ENCODE results near the gene CEP112. TPM values are rescaled to one million over a fixed set of nuclear protein-coding genes. Genes with fewer than 3 reads are reported as not detected.
"Not testable (repeated sequence)": the region's sequence is repeated elsewhere in the genome, so short reads cannot be mapped to it uniquely, and the experiment has no call there.

Gene CEP112
- polyA plus RNA-seq, 3 donors = 7.6 to 20.1 (median 12.7) TPM

- 78 to 85% (median 84%) methylated on average over 3 of the region's 3 CpGs for WGBS, 3 donors
- no peak overlapping the region for H3K27ac ChIP-seq (ENCODE audit: low read depth, low read length)
Observed at GRCh38 chr17:66098040-66098439, 93.9 kb downstream of the CEP112 start.

GRCh38 chr17:66094727-66095126, 97.2 kb downstream of the CEP112 start:
- no peak overlapping the region for H3K27ac ChIP-seq (ENCODE audit: low read depth, low read length)
- WGBS, 3 donors = 95 to 97% (median 96%) methylated on average over 4 of the region's 4 CpGs

GRCh38 chr17:66091445-66092080, 100.4 kb downstream of the CEP112 start:
- H3K27ac ChIP-seq (ENCODE audit: low read depth, low read length) = no peak overlapping the region
- 88 to 91% (median 89%) methylated on average over 3 of the region's 3 CpGs for WGBS, 3 donors

- H3K27ac ChIP-seq (ENCODE audit: low read depth, low read length) = no peak overlapping the region
- 91 to 100% (median 98%) methylated on average over 1 of the region's 1 CpG for WGBS, 3 donors
Observed at GRCh38 chr17:66089764-66090163, 102.2 kb downstream of the CEP112 start.

GRCh38 chr17:66088173-66088572, 103.8 kb downstream of the CEP112 start:
- H3K27ac ChIP-seq (ENCODE audit: low read depth, low read length) = no peak overlapping the region
- 88 to 100% (median 95%) methylated on average over 4 of the region's 4 CpGs for WGBS, 3 donors

GRCh38 chr17:66087073-66087472, 104.9 kb downstream of the CEP112 start:
- H3K27ac ChIP-seq (ENCODE audit: low read depth, low read length) = no peak overlapping the region

GRCh38 chr17:66085221-66085620, 106.7 kb downstream of the CEP112 start:
- H3K27ac ChIP-seq (ENCODE audit: low read depth, low read length) = no peak overlapping the region
- WGBS, 3 donors = 84 to 89% (median 86%) methylated on average over 2 of the region's 2 CpGs

- not testable (repeated sequence) for H3K27ac ChIP-seq (ENCODE audit: low read depth, low read length)
- WGBS, 3 donors = 90 to 94% (median 92%) methylated on average over 3 of the region's 3 CpGs
Observed at GRCh38 chr17:66080670-66081069, 111.3 kb downstream of the CEP112 start.

- no peak overlapping the region for H3K27ac ChIP-seq (ENCODE audit: low read depth, low read length)
- WGBS, 3 donors = 69 to 74% (median 72%) methylated on average over 5 of the region's 5 CpGs
Observed at GRCh38 chr17:66076546-66077190, 115.3 kb downstream of the CEP112 start.

GRCh38 chr17:66073384-66073783, 118.5 kb downstream of the CEP112 start:
- no peak overlapping the region for H3K27ac ChIP-seq (ENCODE audit: low read depth, low read length)

GRCh38 chr17:66063686-66064085, 128.2 kb downstream of the CEP112 start:
- WGBS, 3 donors = 71 to 86% (median 72%) methylated on average over 1 of the region's 1 CpG
- H3K27ac ChIP-seq (ENCODE audit: low read depth, low read length) = no peak overlapping the region

GRCh38 chr17:66056148-66056547, 135.8 kb downstream of the CEP112 start:
- WGBS, 3 donors = 86 to 93% (median 89%) methylated on average over 4 of the region's 4 CpGs
- H3K27ac ChIP-seq (ENCODE audit: low read depth, low read length) = no peak overlapping the region

GRCh38 chr17:66054242-66054641, 137.7 kb downstream of the CEP112 start:
- WGBS, 3 donors = 94 to 98% (median 95%) methylated on average over 1 of the region's 1 CpG
- no peak overlapping the region for H3K27ac ChIP-seq (ENCODE audit: low read depth, low read length)

- WGBS, 3 donors = 65 to 97% (median 93%) methylated on average over 2 of the region's 2 CpGs
- no peak overlapping the region for H3K27ac ChIP-seq (ENCODE audit: low read depth, low read length)
Observed at GRCh38 chr17:66044083-66044482, 147.8 kb downstream of the CEP112 start.

GRCh38 chr17:66043419-66043818, 148.5 kb downstream of the CEP112 start:
- 38 to 92% (median 67%) methylated on average over 3 of the region's 3 CpGs for WGBS, 3 donors
- H3K27ac ChIP-seq (ENCODE audit: low read depth, low read length) = no peak overlapping the region

GRCh38 chr17:66040402-66040801, 151.5 kb downstream of the CEP112 start:
- 79 to 90% (median 84%) methylated on average over 4 of the region's 4 CpGs for WGBS, 3 donors
- H3K27ac ChIP-seq (ENCODE audit: low read depth, low read length) = no peak overlapping the region

GRCh38 chr17:66038125-66038524, 153.8 kb downstream of the CEP112 start:
- no peak overlapping the region for H3K27ac ChIP-seq (ENCODE audit: low read depth, low read length)
- WGBS, 3 donors = 12 to 45% (median 43%) methylated on average over 3 of the region's 3 CpGs

- H3K27ac ChIP-seq (ENCODE audit: low read depth, low read length) = no peak overlapping the region
- WGBS, 3 donors = 88 to 97% (median 95%) methylated on average over 3 of the region's 3 CpGs
Observed at GRCh38 chr17:66037221-66037620, 154.7 kb downstream of the CEP112 start.

- H3K27ac ChIP-seq (ENCODE audit: low read depth, low read length) = no peak overlapping the region
- WGBS, 3 donors = 68 to 90% (median 85%) methylated on average over 2 of the region's 2 CpGs
Observed at GRCh38 chr17:66032082-66032712, 159.7 kb downstream of the CEP112 start.

GRCh38 chr17:66025551-66025950, 166.4 kb downstream of the CEP112 start:
- H3K27ac ChIP-seq (ENCODE audit: low read depth, low read length) = no peak overlapping the region

Measured in adipose tissue (tissue), 3 donors.